COLO668 (cell line): ENCODE measurements around the gene LY6G6D.
A peak's percentile ranks its signal among the peaks of the same experiment; 100 is the strongest.
"Not testable (repeated sequence)": the region's sequence is repeated elsewhere in the genome, so short reads cannot be mapped to it uniquely, and the experiment has no call there.

Experiments
- DNase-seq: peaks from one replicate; lab custom pipeline; 2025; ENCODE audit not compliant: unreplicated experiment; lab: John Stamatoyannopoulos, UW

The LY6G6D gene

DNA sequence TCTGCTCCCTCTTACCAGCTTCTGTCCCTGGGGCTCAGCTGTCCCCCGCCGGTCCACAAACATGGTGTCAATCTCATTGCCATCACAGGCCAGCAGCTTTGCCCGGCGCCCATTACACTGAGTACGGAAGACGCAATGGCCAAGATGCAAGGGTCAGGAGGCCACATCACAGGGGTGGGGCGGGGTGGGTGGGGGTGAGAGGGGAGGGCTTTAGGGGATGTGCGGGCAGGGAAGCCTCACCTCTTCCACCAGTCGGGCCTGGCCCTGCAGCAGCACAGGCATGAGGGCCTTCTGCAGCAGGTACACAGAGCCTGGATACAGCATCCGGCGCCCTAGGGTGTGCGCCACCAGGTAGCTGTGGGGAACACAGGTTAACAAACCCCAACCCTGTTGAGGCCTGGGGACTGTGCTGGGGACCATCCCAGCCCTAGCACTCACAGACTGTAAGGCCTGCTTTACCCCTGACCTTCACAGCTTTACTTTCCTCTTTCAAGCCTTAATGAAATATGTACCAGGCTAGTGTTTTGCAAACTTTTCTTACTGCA is 23.5 kb upstream of the LY6G6D start:
- no peak for DNase-seq

DNA sequence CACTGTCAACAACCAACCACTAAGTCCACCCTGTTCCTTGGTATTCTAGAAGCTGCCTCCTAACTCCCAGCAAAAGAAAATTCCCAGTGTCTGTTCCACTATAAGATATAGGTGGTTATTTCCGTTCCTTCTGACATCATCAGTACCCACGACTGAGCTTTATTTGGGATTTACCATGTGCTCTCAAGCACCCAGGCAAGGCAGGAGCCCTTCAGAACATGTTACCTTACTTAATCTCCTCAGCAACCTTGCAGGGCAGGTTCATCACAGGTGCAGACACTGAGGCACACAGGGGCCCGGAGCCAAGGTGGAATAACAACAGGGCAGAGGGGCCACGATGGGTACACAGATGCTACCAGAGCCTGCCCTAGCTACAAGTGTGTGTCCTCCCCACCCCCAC is 22.8 kb upstream of the LY6G6D start:
- no peak for DNase-seq

GRCh38 chr6:31692886-31693285 is 22.3 kb upstream of the LY6G6D start:
- no peak for DNase-seq

DNA sequence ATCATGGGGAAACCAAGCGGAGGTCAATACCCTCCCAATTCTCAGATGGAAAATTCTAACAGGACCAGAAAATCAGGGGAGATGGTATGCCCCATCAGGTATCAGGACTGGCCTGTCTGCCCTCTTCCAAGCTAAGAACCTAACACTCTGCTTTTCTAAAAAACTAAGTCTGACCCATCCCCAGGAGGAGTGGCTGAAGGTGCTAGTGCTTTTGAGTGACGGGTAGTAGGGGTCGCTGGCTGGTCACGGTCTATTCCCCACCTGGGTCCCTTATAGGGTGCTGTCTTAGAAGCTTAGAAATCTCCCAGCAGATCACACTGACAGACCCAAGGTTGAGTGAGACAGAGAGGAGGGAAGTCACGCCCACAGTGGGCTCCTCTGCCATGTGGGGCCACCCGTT is 21.6 kb upstream of the LY6G6D start:
- DNase-seq: no peak

- no peak for DNase-seq
These were observed 17.6 kb upstream of the LY6G6D start for GRCh38 chr6:31697555-31697954.

- no peak for DNase-seq
These were observed 14.3 kb upstream of the LY6G6D start for GRCh38 chr6:31700740-31701401.

DNA sequence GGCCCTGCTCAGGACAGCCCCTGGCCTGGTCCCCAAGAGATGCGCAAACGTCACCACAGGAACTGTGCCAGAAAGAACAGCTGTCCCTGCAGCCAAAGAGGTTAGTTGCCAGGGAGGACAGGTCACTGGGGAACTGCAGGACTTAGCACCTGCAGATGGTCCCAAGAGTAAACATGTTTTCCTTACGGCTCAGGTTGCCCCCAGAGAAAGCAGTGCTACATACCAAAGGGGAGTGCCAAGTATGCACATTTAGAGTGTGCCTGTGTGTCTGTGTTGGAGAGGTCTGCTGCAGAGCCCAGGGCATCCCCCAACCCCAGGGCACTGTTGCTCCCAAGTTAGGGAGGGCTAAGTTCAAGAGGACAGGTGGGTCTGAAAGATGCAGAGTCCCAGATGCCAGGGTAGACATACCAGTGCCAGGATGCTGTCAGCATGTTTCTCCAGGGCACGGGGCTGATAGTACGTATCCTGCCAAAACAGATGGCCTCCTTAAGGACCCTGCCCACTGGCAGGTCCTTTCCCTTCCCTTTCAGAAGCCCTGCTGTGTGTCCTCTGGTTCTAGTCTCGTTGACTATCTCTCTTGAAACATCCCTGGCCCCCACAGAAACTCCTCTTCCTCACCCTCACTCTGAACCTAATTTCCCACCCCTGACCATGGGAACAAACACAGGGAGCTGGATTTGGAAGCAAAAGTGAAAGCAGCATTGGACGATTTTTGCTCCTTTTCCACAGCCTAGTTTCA is 13.3 kb upstream of the LY6G6D start:
- peak; percentile 39 for DNase-seq

GRCh38 chr6:31702405-31702818 is 12.7 kb upstream of the LY6G6D start:
- DNase-seq: no peak

DNA sequence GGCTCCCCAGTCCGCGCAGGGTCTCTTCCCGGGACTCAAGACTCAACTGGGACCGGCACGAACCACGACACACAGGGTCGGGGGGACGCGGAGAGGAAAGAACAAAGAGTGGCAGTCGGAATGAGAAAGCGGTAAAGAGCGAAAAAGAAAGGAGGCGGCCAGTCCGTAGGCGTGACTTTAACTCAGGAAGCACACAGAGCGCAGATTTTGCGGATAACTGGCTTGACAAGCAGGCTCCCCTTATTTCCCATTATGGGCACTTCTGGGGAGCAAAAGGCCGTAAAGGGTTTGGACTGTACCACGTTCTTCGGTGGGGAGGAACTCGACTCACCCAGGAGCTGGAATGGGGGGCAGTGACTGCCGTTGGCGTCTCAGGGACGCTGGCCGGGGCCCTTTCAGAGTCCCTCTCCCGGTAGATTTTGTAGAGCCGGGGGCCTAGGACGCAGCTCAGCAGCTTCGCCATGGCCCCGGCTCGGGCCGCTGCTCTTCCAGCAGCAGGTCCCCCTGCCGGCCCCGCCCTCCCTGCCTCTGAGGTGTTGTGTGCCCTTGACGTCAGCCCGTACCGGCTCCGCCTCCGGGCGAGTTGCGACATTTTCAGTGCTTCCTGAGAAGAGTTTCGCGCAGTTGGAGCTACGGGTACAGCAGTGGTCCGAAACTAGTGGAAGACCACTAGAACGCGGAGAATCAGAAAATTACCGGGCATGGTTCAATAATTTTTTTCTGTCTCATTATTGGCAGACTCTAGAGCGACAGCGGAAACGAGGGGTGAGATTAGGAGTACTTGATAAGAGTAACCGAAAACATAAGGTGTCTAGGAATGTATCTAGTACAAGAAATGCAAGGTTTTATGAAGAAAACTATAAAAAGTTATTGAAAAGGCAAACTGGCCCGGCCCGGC is 12.1 kb upstream of the LY6G6D start, which contains the start of gene ABHD16A:
ABHD16A (minus strand) TSS at position 506 of the 898 bp plus-strand sequence; CDS start at position 463, 43 bp downstream.
- DNase-seq: peak; percentile 95

GRCh38 chr6:31705931-31706330 is 9.2 kb upstream of the LY6G6D start:
- DNase-seq: no peak

DNA sequence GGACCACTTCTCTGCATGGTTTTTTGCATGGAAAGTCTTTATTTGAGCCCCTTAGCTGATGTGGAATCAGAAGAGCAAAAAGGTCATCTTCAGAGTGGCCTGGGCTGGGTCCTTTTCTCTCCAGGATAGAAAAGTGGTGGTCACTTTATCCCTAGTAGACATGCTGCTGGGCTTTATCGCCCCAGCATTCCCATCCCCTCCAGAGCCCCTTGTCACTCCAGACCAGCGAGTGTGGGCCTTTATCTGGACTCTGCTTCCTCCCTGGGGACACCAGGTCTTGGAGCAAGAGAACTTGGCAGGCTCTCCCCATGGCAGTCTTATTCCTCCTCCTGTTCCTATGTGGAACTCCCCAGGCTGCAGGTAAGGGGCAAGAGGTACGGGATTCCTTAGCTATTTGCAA is 8.5 kb upstream of the LY6G6D start, which contains the start of gene LY6G6F:
LY6G6F (plus strand) TSS at position 268 of the 400 bp plus-strand sequence; CDS start at position 309, 41 bp downstream.
- no peak for DNase-seq

DNA sequence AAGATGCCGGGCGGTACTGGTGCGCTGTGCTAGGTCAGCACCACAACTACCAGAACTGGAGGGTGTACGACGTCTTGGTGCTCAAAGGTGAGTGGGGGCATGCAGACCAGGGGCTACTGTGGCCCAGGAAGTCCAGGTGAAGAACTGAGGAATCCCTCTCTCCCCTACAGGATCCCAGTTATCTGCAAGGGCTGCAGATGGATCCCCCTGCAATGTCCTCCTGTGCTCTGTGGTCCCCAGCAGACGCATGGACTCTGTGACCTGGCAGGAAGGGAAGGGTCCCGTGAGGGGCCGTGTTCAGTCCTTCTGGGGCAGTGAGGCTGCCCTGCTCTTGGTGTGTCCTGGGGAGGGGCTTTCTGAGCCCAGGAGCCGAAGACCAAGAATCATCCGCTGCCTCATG is 7.4 kb upstream of the LY6G6D start:
- DNase-seq: no peak

GRCh38 chr6:31708224-31708623 is 6.9 kb upstream of the LY6G6D start:
- no peak for DNase-seq

DNA sequence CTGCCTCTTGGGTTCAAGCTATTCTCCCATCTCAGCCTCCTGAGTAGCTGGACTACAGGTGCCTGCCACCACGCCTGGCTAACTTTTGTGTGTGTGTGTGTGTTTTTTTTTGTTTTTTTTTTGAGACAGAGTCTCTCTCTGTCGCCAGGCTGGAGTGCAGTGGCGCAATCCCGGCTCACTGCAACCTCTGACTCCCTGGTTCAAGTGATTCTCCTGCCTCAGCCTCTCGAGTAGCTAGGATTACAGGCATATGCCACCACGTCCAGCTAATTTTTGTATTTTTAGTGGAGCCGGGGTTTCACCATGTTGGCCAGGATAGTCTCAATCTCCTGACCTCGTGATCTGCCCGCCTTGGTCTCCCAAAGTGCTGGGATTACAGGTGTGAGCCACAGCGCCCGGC is 6.0 kb upstream of the LY6G6D start:
- DNase-seq: not testable (repeated sequence)

DNA sequence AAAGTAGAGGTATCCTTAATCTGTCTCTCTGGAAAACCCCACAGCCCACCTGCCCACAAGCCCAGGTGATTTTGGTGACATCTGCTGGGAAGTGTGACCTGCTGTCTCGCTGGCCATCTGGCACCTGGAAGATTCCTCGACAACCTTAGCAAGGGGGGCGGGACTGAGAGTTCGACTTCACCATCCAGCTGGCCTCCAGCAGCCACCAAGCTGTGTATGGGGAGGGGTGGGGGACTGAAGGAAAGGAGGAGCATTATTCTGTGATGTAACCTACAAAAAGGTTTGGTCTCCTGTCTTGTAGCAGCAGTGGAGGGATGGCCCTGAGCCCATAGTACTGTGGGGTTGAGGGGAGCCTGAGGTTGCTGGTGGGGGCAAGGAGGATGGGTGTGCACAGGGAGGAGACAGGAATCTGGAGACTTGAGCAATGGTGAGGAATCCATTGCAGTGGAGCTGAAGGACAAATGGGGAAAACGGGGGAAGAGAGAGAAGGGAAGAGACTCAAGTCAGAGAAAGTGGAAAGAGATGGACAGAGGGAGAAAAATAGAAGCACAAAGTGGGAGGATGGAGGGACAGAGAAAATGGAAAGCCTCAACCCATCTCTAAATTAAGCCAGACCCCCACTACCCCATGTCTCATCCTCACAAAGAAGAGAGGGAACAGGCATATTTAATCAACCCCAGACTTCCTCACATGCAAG is 4.5 kb upstream of the LY6G6D start:
- no peak for DNase-seq

GRCh38 chr6:31711233-31711632 is 3.9 kb upstream of the LY6G6D start:
- DNase-seq: no peak

DNA sequence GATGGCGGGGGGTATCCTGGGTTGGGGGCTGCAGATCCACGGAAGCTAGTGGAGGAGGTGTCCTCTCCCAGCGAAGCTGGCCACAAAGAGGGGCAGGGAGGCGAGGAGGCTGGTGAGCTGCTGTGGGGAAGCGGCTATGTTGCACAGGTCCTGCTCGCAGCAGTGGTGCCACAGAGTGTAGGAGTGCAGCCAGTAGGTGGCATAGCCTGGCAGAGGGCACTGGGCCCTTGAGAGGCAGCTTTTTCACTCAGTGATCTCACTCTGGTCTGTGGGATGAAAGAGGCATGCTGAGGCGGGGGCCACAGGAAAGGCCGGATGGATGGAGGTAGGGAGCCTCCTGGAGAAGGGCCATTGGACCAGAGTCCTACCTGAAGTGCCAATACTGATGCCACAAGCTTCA is 2.9 kb upstream of the LY6G6D start:
- DNase-seq: peak; percentile 10

DNA sequence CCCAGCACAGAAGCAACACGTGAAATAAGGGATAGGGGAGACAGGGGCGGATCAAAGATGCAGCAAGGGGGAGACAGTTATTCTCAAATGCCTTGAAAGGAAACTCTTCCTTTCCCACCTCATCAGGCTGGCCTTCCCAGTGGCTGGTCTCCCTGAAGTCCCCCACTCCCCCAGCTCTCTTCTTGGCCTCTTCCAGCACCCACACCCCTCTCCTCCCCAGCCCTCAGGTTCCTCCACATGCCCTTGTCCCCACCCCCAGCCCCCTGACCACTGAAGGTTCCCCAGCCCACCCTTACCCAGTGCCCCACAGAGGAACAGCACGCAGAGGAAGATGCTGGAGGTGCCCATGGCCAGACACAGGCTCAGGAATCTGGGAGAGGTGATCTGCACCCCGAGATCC is 1.7 kb upstream of the LY6G6D start:
- no peak for DNase-seq

GRCh38 chr6:31713991-31714684 is 1.0 kb upstream of the LY6G6D start:
- no peak for DNase-seq
